ENCODE measurements around the gene HIVEP2.

HIVEP2 gene

DNA sequence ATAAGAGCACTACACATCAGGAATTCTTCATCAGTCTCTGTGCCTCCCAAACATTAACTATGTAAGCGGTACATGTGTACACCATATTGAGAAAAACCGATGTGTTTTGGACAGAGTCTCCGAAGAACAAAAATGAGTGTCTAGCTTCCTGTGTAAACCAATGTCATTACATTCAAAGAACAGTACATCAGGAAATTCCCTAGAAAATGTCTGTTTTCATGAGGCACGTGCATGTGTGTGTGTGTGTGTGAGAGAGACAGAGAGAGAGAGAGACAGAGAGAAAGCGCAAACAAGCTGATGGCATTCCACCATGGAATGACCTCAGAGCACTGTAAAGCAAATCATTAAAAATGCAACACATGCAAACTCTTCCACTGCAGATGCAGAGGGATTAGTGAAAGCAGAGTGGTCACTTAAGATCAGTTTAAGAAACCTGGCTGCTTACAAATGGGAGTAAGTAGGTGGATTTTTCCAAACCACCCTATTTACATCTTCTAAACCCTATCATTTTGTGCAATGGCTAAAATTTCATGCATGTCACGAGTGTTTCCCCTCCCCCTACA lies 133.9 kb downstream of the HIVEP2 start:
- no peak for DNase-seq

- DNase-seq = no peak
Measured at GRCh38 chr6:142809947-142810346, 135.0 kb downstream of the HIVEP2 start.

DNA sequence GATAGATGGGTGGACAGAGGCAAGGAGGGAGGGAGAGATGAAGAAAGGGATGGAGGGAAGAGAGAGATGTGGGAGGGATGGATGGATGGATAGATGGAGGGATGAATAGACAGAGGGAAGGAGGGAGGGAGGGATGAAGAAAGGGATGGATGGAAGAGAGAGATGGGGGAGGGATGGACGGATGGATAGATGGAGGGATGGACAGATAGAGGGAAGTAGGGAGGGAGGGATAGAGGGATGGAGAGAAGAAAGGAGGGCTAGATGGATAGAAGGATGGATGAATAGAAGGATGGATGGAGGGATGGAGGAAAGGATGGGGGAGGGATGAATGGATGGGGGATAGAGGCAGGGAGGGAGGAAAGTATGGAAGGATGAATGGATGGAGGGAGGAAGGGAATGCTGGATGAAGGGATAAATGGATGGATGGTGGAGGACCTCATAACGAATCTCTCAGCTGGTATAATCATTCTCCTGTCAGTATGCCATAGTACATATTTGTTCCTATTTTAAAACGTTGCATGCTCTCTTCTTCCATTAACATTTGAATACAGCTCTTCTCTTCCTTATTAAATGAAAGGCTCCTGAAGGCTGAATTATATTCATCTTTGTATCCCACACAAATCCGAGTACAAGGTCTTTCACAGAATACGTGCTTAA lies 136.4 kb downstream of the HIVEP2 start:
- no peak for DNase-seq

DNA sequence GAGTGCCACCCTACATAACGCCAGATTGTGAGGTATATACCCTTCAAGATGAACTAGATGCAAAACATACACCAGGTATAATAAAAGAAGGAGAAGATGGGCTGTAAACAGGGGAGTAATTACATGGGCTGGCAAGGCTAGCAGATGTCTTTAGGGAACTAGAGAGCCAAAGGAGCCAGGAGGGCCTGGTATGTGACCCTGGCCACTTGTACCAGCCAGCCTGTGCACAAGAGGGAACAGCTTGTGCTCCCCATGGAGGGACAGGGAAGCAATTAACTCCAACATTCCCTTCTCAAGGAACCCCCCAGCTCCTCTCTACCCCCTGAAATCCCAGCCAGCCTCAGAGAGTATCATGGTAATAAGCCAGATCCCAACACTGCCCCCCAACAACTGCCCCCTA lies 139.9 kb downstream of the HIVEP2 start:
- DNase-seq = no peak

DNA sequence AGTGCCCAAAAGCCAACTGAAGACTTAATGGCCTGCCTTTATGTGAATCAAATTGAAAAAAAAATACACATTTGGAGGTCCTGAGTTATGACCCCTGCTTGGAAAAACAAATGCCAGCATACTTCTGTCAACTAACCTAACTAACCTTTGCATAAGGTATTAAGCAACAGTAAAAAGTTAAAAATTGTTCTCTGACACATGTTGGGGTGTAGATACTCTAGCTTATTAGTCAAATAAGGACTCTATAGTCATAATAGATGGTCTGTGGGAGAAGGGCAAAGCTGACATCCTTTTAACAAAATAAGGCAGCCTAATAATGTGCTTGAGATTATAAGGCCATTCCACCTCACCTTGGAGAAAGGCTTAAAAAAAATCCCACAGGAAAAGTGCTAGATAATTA lies 140.5 kb downstream of the HIVEP2 start:
- no peak for DNase-seq

GRCh38 chr6:142803495-142804058 lies 141.4 kb downstream of the HIVEP2 start:
- DNase-seq = no peak

DNA sequence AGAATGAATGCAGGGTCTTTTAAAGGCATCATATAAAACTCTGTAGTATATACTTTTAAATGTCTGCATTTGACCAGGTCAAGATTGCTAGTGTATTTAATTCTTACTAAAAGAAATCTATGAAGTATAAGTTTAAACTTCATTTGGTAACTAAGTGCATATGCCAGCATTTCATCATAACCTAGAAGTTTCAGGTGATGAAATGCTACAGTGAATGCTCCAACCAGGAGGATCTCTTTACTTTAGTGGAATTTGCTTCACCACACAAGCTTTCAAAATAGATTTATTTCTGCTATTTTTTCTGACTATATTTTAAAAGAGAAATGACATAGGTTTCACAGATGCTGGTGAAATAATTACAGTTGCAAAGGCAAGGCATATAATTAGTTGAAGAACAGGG lies 141.9 kb downstream of the HIVEP2 start:
- no peak for DNase-seq

- no peak for DNase-seq
Measured at GRCh38 chr6:142802124-142802523, 142.9 kb downstream of the HIVEP2 start.

DNA sequence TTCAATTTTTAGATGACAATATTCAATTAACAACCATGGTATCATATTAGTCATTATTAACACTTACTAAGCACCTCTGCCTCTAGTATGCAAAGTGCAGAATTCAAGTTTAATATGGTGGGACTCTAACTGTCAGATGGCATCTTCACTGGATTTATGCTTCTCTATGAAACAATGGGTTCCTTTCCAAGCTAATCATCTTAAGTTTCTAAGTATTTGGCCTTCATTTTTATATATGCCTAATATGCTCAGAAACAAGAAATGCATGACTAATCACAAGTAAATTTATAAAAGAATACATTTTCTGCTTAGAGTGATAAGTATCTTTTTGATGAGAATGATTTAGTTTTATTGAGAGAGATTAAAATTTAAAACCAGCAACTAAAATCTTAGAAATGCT lies 144.7 kb downstream of the HIVEP2 start:
- no peak for DNase-seq

DNA sequence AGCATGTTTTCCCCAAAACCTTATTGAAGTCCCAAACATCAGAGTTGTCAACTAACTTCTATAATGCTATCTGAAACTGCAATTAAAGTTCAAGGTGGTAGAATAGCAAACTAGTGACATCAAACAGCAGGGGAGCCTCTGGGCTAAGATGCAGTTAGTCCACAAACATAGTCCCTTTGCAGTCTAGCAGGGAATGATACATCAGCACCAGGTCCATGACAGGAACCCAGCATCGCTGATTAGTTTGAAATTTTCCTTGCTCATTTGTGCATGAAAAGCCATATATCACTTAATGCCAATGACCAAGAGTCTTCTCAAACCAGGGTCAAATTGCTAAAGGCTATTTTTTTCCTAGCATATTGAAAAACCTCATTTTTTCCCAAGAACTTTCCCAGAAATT lies 145.3 kb downstream of the HIVEP2 start:
- DNase-seq = no peak

DNA sequence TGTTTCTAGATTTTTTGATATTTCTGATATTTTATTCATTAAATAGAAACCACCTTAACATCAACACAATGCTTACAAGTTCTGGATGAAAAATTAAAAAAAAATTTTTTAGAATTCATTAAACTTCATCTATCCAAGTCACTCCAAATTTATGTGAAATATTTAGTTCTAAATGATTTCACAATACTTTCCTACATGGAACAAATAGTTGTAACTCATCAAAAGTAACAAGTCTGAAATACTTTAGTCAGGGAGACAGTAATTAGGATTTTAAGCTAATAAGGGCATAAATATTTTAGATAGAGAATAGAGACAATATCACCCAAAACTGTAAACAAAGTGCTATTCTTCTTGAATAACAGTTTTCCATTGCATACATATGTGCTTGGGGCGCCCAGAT lies 147.8 kb downstream of the HIVEP2 start:
- no peak for DNase-seq

DNA sequence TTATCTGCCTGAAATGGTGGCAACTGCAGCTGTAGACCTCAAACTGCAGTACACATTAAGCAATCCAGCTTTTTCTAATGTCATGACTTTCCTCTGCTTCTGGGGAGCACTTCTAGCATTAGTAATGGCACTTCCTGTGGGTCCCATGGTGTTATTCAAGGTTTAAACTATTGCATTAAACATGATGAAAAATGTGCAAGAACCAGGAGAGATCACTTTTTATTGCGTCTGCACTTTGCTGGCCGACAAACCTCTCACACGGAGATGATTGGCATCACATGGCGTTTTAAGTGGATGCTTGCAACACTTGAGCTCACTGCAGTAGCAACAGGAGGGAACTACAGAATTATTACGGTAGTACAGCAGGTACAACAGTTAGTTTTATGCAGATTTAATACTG lies 148.4 kb downstream of the HIVEP2 start:
- DNase-seq = no peak

GRCh38 chr6:142796024-142796423 lies 149.0 kb downstream of the HIVEP2 start:
- no peak for DNase-seq

DNA sequence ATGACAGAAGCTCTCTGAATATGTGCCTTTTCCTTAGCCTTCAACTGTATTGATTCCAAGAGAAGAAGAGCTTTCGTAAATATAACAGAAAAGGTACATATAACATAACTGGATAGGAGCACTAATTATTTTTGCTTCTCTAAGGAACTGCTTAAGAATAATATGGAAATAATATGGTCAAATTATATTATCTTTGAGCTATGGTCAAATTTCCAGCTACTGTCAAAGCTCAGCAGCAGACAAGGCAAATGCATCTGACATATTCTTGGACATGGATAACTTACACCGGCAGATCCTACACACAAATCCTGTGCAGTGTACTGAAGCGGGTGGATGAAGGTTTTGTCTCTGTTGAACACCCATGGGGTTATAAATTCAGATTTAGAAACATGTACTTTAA lies 150.6 kb downstream of the HIVEP2 start:
- DNase-seq = no peak

GRCh38 chr6:142790257-142790656 lies 154.7 kb downstream of the HIVEP2 start:
- DNase-seq = no peak

DNA sequence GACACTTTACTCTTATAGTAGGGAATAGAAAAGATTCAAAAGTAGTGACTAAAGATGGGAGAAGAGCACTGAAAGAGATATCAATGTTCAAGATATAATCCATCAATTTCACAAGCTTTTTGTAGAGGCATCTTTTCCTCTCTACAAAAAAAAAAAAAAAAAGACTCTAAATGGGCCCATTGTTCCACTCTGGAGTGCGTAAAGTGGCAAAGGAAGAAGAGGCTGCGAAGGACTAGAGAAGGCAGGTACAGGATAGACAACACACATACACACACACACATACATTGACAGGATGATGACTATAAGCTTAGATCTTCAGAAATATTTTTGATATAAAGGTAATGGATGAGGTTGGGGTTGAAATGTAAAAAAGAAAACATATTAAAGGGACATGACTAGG lies 157.6 kb downstream of the HIVEP2 start:
- no peak for DNase-seq

- DNase-seq = no peak
Measured at GRCh38 chr6:142786476-142786875, 158.5 kb downstream of the HIVEP2 start.

GRCh38 chr6:142784344-142784743 lies 160.6 kb downstream of the HIVEP2 start:
- no peak for DNase-seq

DNA sequence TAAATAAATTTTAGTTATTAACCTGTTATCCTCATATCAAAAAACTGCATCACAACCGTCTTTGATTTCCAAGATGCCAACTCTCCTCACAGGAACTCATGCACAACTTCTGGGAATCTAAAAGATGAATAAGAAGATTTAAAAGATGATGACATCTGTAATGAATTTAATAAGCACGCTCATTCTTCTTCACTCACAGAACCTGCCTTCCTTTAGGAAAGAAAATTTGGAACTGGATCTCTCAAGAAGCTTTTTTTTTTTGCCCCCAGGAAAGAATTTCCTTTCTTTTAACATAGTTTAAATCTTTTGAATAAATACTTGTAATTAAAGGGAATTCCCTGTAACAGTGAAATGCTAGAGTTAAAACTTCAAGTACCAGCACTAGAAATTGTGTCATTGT lies 161.5 kb downstream of the HIVEP2 start:
- DNase-seq = no peak

GRCh38 chr6:142781129-142781528 lies 163.8 kb downstream of the HIVEP2 start:
- no peak for DNase-seq

GRCh38 chr6:142773859-142774648 lies 170.9 kb downstream of the HIVEP2 start:
- DNase-seq = no peak

DNA sequence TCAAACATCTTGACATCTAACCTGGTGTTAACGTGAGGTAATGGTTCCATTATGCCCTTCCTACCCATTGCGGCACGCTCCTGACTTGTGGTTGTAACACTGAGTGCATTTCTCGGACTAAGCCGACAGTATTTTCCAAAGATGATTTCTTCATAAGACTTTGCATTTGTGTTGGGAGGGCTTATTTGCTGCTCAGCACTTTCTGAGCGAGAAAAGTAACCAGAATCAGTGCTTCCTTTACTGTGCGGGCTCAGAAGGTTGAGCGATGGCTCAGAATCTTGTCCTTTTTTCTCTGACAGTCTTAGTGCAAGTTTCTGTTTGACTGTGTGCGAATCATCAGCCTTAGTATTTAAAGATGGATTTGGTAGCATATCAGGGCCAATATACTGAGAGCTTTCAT lies 171.7 kb downstream of the HIVEP2 start:
- DNase-seq = no peak

- no peak for DNase-seq
Measured at GRCh38 chr6:142771162-142771561, 173.8 kb downstream of the HIVEP2 start.

DNA sequence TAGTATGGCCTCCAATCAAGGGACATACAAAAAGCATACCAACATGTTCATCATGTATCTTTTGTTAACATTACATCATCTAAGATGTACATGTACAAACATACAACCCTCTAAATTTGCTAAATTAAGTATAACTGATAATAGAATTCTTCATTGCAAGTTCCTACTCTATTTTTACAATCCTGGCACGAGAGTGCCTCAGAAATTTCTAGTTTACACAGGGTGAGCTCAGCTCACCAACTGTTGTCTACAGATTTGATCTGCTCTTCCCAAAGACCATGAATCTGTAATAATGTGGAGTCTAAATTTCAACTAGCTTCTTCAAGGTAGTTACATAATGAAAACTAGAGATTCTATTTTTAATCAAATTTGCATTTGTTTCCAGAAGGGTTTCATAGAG lies 179.7 kb downstream of the HIVEP2 start:
- no peak for DNase-seq
